ENCODE measurements around the gene TMEM163. TPM values are rescaled to one million over a fixed set of nuclear protein-coding genes. Genes with fewer than 3 reads are reported as not detected.
A peak's percentile ranks its signal among the peaks of the same experiment; 100 is the strongest.
"Not testable (repeated sequence)": the region's sequence is repeated elsewhere in the genome, so short reads cannot be mapped to it uniquely, and the experiment has no call there.

The TMEM163 gene
- polyA plus RNA-seq, 3 donors, result 1.7 to 2.3 (median 1.8) TPM

- DNase-seq (ENCODE audit: extremely low read depth in 1 of 11, low read depth in 9 of 11, low spot score in 4 of 11), result no peak
Observed at GRCh38 chr2:134482131-134482723, 236.6 kb downstream of the TMEM163 start.

- no peak for DNase-seq (ENCODE audit: extremely low read depth in 1 of 11, low read depth in 9 of 11, low spot score in 4 of 11)
Observed at GRCh38 chr2:134479696-134480330, 239.0 kb downstream of the TMEM163 start.

GRCh38 chr2:134476982-134477381 lies 241.8 kb downstream of the TMEM163 start:
- DNase-seq (ENCODE audit: extremely low read depth in 1 of 11, low read depth in 9 of 11, low spot score in 4 of 11), result not testable (repeated sequence)

GRCh38 chr2:134470561-134471168 lies 248.1 kb downstream of the TMEM163 start:
- DNase-seq (ENCODE audit: extremely low read depth in 1 of 11, low read depth in 9 of 11, low spot score in 4 of 11), result no peak

GRCh38 chr2:134469516-134470115 lies 249.2 kb downstream of the TMEM163 start:
- DNase-seq (ENCODE audit: extremely low read depth in 1 of 11, low read depth in 9 of 11, low spot score in 4 of 11), result no peak

GRCh38 chr2:134468776-134469175 lies 250.0 kb downstream of the TMEM163 start:
- no peak for DNase-seq (ENCODE audit: extremely low read depth in 1 of 11, low read depth in 9 of 11, low spot score in 4 of 11)

GRCh38 chr2:134468164-134468563 lies 250.6 kb downstream of the TMEM163 start:
- no peak for DNase-seq (ENCODE audit: extremely low read depth in 1 of 11, low read depth in 9 of 11, low spot score in 4 of 11)

- DNase-seq (ENCODE audit: extremely low read depth in 1 of 11, low read depth in 9 of 11, low spot score in 4 of 11), result no peak
Observed at GRCh38 chr2:134466141-134466540, 252.7 kb downstream of the TMEM163 start.

- DNase-seq (ENCODE audit: extremely low read depth in 1 of 11, low read depth in 9 of 11, low spot score in 4 of 11), result no peak
Observed at GRCh38 chr2:134465228-134466105, 253.3 kb downstream of the TMEM163 start.

- no peak for DNase-seq (ENCODE audit: extremely low read depth in 1 of 11, low read depth in 9 of 11, low spot score in 4 of 11)
Observed at GRCh38 chr2:134463699-134464022, 255.1 kb downstream of the TMEM163 start.

GRCh38 chr2:134462791-134463698 lies 255.8 kb downstream of the TMEM163 start:
- DNase-seq (ENCODE audit: extremely low read depth in 1 of 11, low read depth in 9 of 11, low spot score in 4 of 11), result no peak

- DNase-seq (ENCODE audit: extremely low read depth in 1 of 11, low read depth in 9 of 11, low spot score in 4 of 11), result no peak
Observed at GRCh38 chr2:134462275-134462674, 256.5 kb downstream of the TMEM163 start.

GRCh38 chr2:134461511-134461910 lies 257.3 kb downstream of the TMEM163 start:
- DNase-seq (ENCODE audit: extremely low read depth in 1 of 11, low read depth in 9 of 11, low spot score in 4 of 11), result no peak

GRCh38 chr2:134460583-134460998 lies 258.2 kb downstream of the TMEM163 start:
- peak in 6 of 11 donors; percentile 38 to 57 (median 46) for DNase-seq (ENCODE audit: extremely low read depth in 1 of 11, low read depth in 9 of 11, low spot score in 4 of 11)

GRCh38 chr2:134459706-134460406 lies 258.9 kb downstream of the TMEM163 start:
- no peak for DNase-seq (ENCODE audit: extremely low read depth in 1 of 11, low read depth in 9 of 11, low spot score in 4 of 11)

- DNase-seq (ENCODE audit: extremely low read depth in 1 of 11, low read depth in 9 of 11, low spot score in 4 of 11), result no peak
Observed at GRCh38 chr2:134458950-134459349, 259.9 kb downstream of the TMEM163 start.

GRCh38 chr2:134458473-134458853 lies 260.3 kb downstream of the TMEM163 start:
- no peak for DNase-seq (ENCODE audit: extremely low read depth in 1 of 11, low read depth in 9 of 11, low spot score in 4 of 11)

Data from renal cortex interstitium (tissue), 11 donors.